ENCODE data around the gene SOX4. TPM values are rescaled to one million over a fixed set of nuclear protein-coding genes. Genes with fewer than 3 reads are reported as not detected.

Gene SOX4
- total RNA-seq, 1 donor from 2014 or later = 147 TPM

GRCh38 chr6:21628160-21628559 lies 34.6 kb downstream of the SOX4 start:
- no peak for TF ChIP-seq CTCF (IDR thresholded peaks at IDR 0.05; ENCODE audit: insufficient read depth, low read length, poor library complexity, severe bottlenecking)
- Histone ChIP-seq H3K36me3 (ENCODE audit: control insufficient read depth, insufficient read depth, low read length) (no peaks in the 10 kb centered on the region), H3K27me3 (ENCODE audit: control insufficient read depth, insufficient read depth, low read length) (no peaks in the 10 kb centered on the region), H3K4me3 (ENCODE audit: low read depth, low read length) (no peak overlapping the region)
- DNase-seq (ENCODE audit: low read depth) = no peak

DNA sequence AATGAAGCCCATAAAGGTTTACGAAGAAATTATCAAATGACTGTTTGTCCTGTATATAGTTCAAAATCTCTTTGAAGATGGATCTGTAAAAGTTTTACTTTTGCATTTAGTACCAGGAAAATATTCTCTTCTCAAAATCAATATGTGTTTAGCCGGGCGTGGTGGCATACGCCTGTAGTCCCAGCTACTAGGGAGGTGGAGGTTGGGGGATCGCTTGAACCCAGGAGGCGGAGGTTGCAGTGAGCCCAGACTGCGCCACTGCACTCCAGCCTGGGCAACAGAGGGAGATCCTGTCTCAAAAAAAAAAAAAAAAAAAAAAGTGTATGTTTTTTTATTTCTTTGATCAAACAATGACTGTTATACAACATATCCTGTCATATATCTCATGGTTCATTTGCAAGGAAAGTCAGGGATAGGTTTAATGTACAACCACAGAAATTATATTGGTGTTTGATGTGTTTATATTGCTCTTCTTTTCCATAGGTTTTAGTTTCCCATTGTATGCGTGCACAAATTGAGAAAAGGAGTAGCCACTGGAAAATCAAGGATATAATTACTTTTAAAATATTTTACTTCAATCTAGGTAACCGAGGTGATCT lies 40.1 kb downstream of the SOX4 start:
- Histone ChIP-seq H3K27me3 (ENCODE audit: control insufficient read depth, insufficient read depth, low read length) (no peaks in the 10 kb centered on the region), H3K4me3 (ENCODE audit: low read depth, low read length) (no peak overlapping the region), H3K36me3 (ENCODE audit: control insufficient read depth, insufficient read depth, low read length) (no peaks in the 10 kb centered on the region)
- DNase-seq (ENCODE audit: low read depth) = no peak
- no peak for TF ChIP-seq CTCF (IDR thresholded peaks at IDR 0.05; ENCODE audit: insufficient read depth, low read length, poor library complexity, severe bottlenecking)

DNA sequence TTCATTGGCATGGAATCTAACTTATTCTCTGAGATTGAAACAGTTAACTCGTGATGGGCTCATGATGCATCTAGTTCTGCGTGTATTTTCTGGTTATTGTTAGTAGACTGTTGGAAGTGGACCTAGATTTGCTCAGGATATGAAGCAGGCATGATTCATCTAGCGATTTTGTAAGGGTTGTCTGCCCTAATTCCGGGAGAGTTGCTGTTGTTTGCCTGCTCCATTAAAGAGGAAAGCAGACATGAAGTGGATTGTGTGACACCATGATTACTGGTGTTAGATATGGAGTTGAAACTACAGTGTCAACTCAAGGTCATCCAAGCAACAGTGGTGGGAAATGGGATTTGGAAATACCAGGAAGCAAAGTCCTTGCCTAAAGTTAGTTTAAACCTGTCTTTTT lies 41.0 kb downstream of the SOX4 start:
- no peaks in the 10 kb centered on the region for H3K36me3 ChIP-seq (ENCODE audit: control insufficient read depth, insufficient read depth, low read length)
- no peak overlapping the region for H3K4me3 ChIP-seq (ENCODE audit: low read depth, low read length)
- DNase-seq (ENCODE audit: low read depth) = peak; percentile 63
- H3K27me3 ChIP-seq (ENCODE audit: control insufficient read depth, insufficient read depth, low read length) = no peaks in the 10 kb centered on the region
- TF ChIP-seq CTCF (IDR thresholded peaks at IDR 0.05; ENCODE audit: insufficient read depth, low read length, poor library complexity, severe bottlenecking) = no peak

- TF ChIP-seq CTCF (IDR thresholded peaks at IDR 0.05; ENCODE audit: insufficient read depth, low read length, poor library complexity, severe bottlenecking) = no peak
- Histone ChIP-seq H3K36me3 (ENCODE audit: control insufficient read depth, insufficient read depth, low read length) (no peaks in the 10 kb centered on the region), H3K4me3 (ENCODE audit: low read depth, low read length) (no peak overlapping the region), H3K27me3 (ENCODE audit: control insufficient read depth, insufficient read depth, low read length) (no peaks in the 10 kb centered on the region)
- no peak for DNase-seq (ENCODE audit: low read depth)
These were observed 43.3 kb downstream of the SOX4 start for GRCh38 chr6:21636876-21637275.

DNA sequence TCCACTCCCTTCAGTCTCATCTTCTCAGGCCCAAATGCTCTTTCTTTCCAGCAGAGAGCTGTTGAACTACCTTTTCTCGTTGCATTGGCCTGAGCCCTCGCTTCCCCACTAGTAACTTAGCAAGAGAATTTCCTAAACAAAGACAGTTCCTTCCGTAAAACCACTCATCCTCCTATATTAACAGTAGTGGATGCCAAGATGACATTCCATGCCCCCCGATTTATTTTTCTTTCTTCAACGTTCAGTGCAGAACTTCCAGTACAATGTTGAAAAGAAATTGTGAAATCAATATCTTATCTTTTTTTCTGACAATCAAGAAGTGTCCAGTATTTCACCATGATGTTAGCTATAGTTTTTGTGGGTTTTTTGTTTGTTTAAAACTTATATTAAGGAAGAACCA lies 45.8 kb downstream of the SOX4 start:
- Histone ChIP-seq H3K36me3 (ENCODE audit: control insufficient read depth, insufficient read depth, low read length) (no peaks in the 10 kb centered on the region), H3K27me3 (ENCODE audit: control insufficient read depth, insufficient read depth, low read length) (no peaks in the 10 kb centered on the region), H3K4me3 (ENCODE audit: low read depth, low read length) (no peak overlapping the region)
- DNase-seq (ENCODE audit: low read depth) = no peak
- TF ChIP-seq CTCF (IDR thresholded peaks at IDR 0.05; ENCODE audit: insufficient read depth, low read length, poor library complexity, severe bottlenecking) = no peak
